ENCODE results near the gene ADSL. TPM values are rescaled to one million over a fixed set of nuclear protein-coding genes. Genes with fewer than 3 reads are reported as not detected.

ADSL gene
- total and polyA plus RNA-seq, 9 of the 15 experiments (the other 6 are each of a cell fraction or from before 2014, with no cell fraction given) = 112 to 322 (median 146) TPM

DNA sequence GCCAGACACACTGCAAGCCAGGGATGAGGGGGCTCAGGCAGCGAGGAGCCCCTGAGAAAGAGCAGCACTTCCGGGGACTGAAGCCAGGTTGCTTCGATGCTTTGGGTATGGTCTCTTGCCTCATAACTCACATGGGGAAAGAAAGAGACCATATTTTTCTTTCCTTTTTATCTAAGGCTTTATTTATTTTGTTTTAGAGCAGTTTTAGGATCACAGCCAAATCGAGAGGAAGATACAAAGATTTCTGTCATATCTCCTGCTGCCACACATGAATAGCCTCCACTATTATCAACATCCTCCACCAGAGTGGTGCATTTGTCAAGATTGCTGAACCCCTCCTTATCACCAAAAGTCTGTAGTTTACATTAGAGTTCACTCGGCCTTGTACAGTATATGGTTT, 24.3 kb upstream of the ADSL start (continued):
- TF ChIP-seq, protein P1, sequence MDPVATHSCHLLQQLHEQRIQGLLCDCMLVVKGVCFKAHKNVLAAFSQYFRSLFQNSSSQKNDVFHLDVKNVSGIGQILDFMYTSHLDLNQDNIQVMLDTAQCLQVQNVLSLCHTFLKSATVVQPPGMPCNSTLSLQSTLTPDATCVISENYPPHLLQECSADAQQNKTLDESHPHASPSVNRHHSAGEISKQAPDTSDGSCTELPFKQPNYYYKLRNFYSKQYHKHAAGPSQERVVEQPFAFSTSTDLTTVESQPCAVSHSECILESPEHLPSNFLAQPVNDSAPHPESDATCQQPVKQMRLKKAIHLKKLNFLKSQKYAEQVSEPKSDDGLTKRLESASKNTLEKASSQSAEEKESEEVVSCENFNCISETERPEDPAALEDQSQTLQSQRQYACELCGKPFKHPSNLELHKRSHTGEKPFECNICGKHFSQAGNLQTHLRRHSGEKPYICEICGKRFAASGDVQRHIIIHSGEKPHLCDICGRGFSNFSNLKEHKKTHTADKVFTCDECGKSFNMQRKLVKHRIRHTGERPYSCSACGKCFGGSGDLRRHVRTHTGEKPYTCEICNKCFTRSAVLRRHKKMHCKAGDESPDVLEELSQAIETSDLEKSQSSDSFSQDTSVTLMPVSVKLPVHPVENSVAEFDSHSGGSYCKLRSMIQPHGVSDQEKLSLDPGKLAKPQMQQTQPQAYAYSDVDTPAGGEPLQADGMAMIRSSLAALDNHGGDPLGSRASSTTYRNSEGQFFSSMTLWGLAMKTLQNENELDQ (CRISPR knock-in tag; IDR thresholded peaks at IDR 0.05; ENCODE audit: borderline replicate concordance) = no peak
- TF ChIP-seq MAZ (CRISPR knock-in tag; conservative IDR thresholded peaks at IDR 0.05 in 1 of 2, IDR thresholded peaks at IDR 0.05 in 1 of 2) (no peak), ZFX (CRISPR knock-in tag; IDR thresholded peaks at IDR 0.05) (no peak), ZBTB11 (CRISPR knock-in tag; IDR thresholded peaks at IDR 0.05) (peak in 1 of 3 experiments; percentile 69; a peak in 1 of 6 replicates), PKNOX1 (IDR thresholded peaks at IDR 0.05) (no peak), CBFA2T3 (IDR thresholded peaks at IDR 0.05) (peak; percentile 95), L3MBTL2 (IDR thresholded peaks at IDR 0.05) (no peak), PML (IDR thresholded peaks at IDR 0.05; ENCODE audit: low read length) (peak; percentile 89), GABPB1 (CRISPR knock-in tag; IDR thresholded peaks at IDR 0.05) (no peak), BRD9 (IDR thresholded peaks at IDR 0.05; ENCODE audit: low read depth, partially characterized antibody) (no peak), ZNF696 (CRISPR knock-in tag; conservative IDR thresholded peaks at IDR 0.05) (no peak), BCOR (IDR thresholded peaks at IDR 0.05) (no peak), USF1 (CRISPR knock-in tag; IDR thresholded peaks at IDR 0.05) (no peak), XRCC4 (IDR thresholded peaks at IDR 0.05; ENCODE audit: extremely low read depth, insufficient read depth, insufficient read length) (no peak), PHB2 (IDR thresholded peaks at IDR 0.05; ENCODE audit: low read depth) (peak; percentile 72; the same call in 1 of the 2 replicates)
- TF ChIP-seq, protein P2, sequence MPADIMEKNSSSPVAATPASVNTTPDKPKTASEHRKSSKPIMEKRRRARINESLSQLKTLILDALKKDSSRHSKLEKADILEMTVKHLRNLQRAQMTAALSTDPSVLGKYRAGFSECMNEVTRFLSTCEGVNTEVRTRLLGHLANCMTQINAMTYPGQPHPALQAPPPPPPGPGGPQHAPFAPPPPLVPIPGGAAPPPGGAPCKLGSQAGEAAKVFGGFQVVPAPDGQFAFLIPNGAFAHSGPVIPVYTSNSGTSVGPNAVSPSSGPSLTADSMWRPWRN (IDR thresholded peaks at IDR 0.05; ENCODE audit: low read depth) = peak; percentile 82
- TF ChIP-seq, protein P3, sequence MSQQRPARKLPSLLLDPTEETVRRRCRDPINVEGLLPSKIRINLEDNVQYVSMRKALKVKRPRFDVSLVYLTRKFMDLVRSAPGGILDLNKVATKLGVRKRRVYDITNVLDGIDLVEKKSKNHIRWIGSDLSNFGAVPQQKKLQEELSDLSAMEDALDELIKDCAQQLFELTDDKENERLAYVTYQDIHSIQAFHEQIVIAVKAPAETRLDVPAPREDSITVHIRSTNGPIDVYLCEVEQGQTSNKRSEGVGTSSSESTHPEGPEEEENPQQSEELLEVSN (IDR thresholded peaks at IDR 0.05; ENCODE audit: borderline replicate concordance in 1 of 2, extremely low read depth in 1 of 2, insufficient read depth in 1 of 2, insufficient read length in 1 of 2, low read depth in 1 of 2, low read length in 1 of 2, poor library complexity in 1 of 2, severe bottlenecking in 1 of 2) = no peak

All from K562 (cell line).